Neural progenitor cell (in vitro differentiated cells): ENCODE data around the gene AGBL4.

ENCODE experiments used
- CTCF ChIP-seq: fragments of 200-600 bp; sonication (generic); IDR thresholded peaks from 2 replicates; pipeline ENCODE4 v1.5.1; 2017; ENCODE audit warnings: antibody characterized with exemption, mild to moderate bottlenecking
- EZH2 ChIP-seq: fragments of 200-600 bp; sonication (generic); IDR thresholded peaks from 2 replicates; pipeline ENCODE4 v1.6.1; 2017; ENCODE audit warnings: antibody characterized with exemption, mild to moderate bottlenecking, moderate library complexity

- TF ChIP-seq CTCF (no peak), EZH2 (no peak)
Observed at GRCh38 chr1:48523558-48523957, 1500.2 kb downstream of the AGBL4 start.
